H9 (cell line): ENCODE data around the gene SLC12A5. TPM values are rescaled to one million over a fixed set of nuclear protein-coding genes. Genes with fewer than 3 reads are reported as not detected.

Source experiments
- DNase-seq: peaks from one replicate; pipeline ENCODE4 v3.0.0-alpha.2; 2017
- H2AFZ ChIP-seq: one replicate; pipeline ENCODE4 v1.6.1; 2013; ENCODE audit warnings: mild to moderate bottlenecking, low read length, control low read depth, moderate library complexity
- H2AK5ac ChIP-seq: 2 replicates; pipeline ENCODE4 v1.6.1; 2013; ENCODE audit warnings: low read length, control low read depth, mixed read lengths; ENCODE audit not compliant: insufficient read length
- H2BK120ac ChIP-seq: one replicate; pipeline ENCODE4 v1.6.1; 2013; ENCODE audit warnings: low read depth, mild to moderate bottlenecking, low read length, control low read depth, inconsistent platforms; ENCODE audit not compliant: poor library complexity, severe bottlenecking
- H2BK12ac ChIP-seq: 2 replicates; pipeline ENCODE4 v1.6.1; 2013; ENCODE audit warnings: low read length, control low read depth, mixed read lengths, low read depth; ENCODE audit not compliant: insufficient read length
- H2BK15ac ChIP-seq: 2 replicates; pipeline ENCODE4 v1.6.1; 2013; ENCODE audit warnings: low read depth, low read length, control low read depth
- H2BK20ac ChIP-seq: one replicate; pipeline ENCODE4 v1.6.1; 2013; ENCODE audit warnings: low read depth, mild to moderate bottlenecking, low read length, control low read depth, inconsistent platforms; ENCODE audit not compliant: poor library complexity, severe bottlenecking
- H2BK5ac ChIP-seq: 2 replicates; pipeline ENCODE4 v1.6.1; 2013; ENCODE audit warnings: low read length, control low read depth, mixed read lengths; ENCODE audit not compliant: insufficient read length
- H3K14ac ChIP-seq: 2 replicates; pipeline ENCODE4 v1.6.1; 2013; ENCODE audit warnings: low read length, control low read depth; ENCODE audit not compliant: insufficient read depth
- H3K18ac ChIP-seq: 2 replicates; pipeline ENCODE4 v1.6.1; 2013; ENCODE audit warnings: low read depth, mild to moderate bottlenecking, mixed read lengths, low read length, control low read depth; ENCODE audit not compliant: insufficient read length
- H3K23ac ChIP-seq: 2 replicates; pipeline ENCODE4 v1.6.1; 2013; ENCODE audit warnings: low read length, control low read depth, mixed read lengths, low read depth; ENCODE audit not compliant: insufficient read length
- H3K23me2 ChIP-seq: 2 replicates; pipeline ENCODE4 v1.6.1; 2013; ENCODE audit warnings: low read depth, mild to moderate bottlenecking, mixed read lengths, low read length, control low read depth; ENCODE audit not compliant: insufficient read length, poor library complexity, severe bottlenecking
- H3K27ac ChIP-seq: 2 replicates; pipeline ENCODE4 v1.5.1; 2013; ENCODE audit warnings: low read length, control low read depth, mixed read lengths, low read depth; ENCODE audit not compliant: insufficient read length
- H3K27me3 ChIP-seq: 2 replicates; pipeline ENCODE4 v1.6.1; 2013; ENCODE audit warnings: low read length, control low read depth, inconsistent platforms; ENCODE audit not compliant: insufficient read depth
- H3K4ac ChIP-seq: 2 replicates; pipeline ENCODE4 v1.6.1; 2013; ENCODE audit warnings: low read depth, mild to moderate bottlenecking, control low read depth, inconsistent platforms, low read length, moderate library complexity
- H3K4me1 ChIP-seq: 2 replicates; pipeline ENCODE4 v1.6.1; 2013; ENCODE audit warnings: low read length, control low read depth, inconsistent platforms; ENCODE audit not compliant: insufficient read depth
- H3K4me2 ChIP-seq: 2 replicates; pipeline ENCODE4 v1.6.1; 2013; ENCODE audit warnings: low read length, control low read depth, mixed read lengths; ENCODE audit not compliant: insufficient read length, insufficient read depth
- H3K56ac ChIP-seq: 2 replicates; pipeline ENCODE4 v1.6.1; 2013; ENCODE audit warnings: low read depth, mild to moderate bottlenecking, mixed read lengths, low read length, control low read depth; ENCODE audit not compliant: insufficient read length
- H3K79me1 ChIP-seq: 2 replicates; pipeline ENCODE4 v1.6.1; 2013; ENCODE audit warnings: low read depth, mild to moderate bottlenecking, moderate library complexity, low read length, control low read depth, inconsistent platforms; ENCODE audit not compliant: insufficient read depth, poor library complexity, severe bottlenecking
- H3K79me2 ChIP-seq: 2 replicates; pipeline ENCODE4 v1.6.1; 2013; ENCODE audit warnings: low read length, control low read depth, inconsistent platforms; ENCODE audit not compliant: insufficient read depth
- H3K9ac ChIP-seq: 2 replicates; pipeline ENCODE4 v1.6.1; 2013; ENCODE audit warnings: low read length, control low read depth, mixed read lengths; ENCODE audit not compliant: insufficient read length; ENCODE audit errors: extremely low read depth
- H3K9me3 ChIP-seq: one replicate; pipeline ENCODE4 v1.6.1; 2013; ENCODE audit warnings: low read depth, low read length, inconsistent platforms; ENCODE audit not compliant: control insufficient read depth
- H3T11ph ChIP-seq: one replicate; pipeline ENCODE4 v1.6.1; 2013; ENCODE audit warnings: mild to moderate bottlenecking, low read length, control low read depth, inconsistent platforms
- H4K20me1 ChIP-seq: one replicate; pipeline ENCODE4 v1.6.1; 2013; ENCODE audit not compliant: control insufficient read depth, insufficient read length, insufficient read depth
- H4K5ac ChIP-seq: 2 replicates; pipeline ENCODE4 v1.6.1; 2013; ENCODE audit warnings: low read depth, mild to moderate bottlenecking, mixed read lengths, low read length, control low read depth; ENCODE audit not compliant: insufficient read length
- H4K8ac ChIP-seq: replicated peaks from 2 replicates; pipeline ENCODE4 v1.6.1; 2013; ENCODE audit warnings: low read length, control low read depth, mixed read lengths, low read depth; ENCODE audit not compliant: insufficient read length
- H4K91ac ChIP-seq: 2 replicates; pipeline ENCODE4 v1.6.1; 2013; ENCODE audit warnings: low read depth, mild to moderate bottlenecking, moderate library complexity, mixed read lengths, low read length, control low read depth; ENCODE audit not compliant: insufficient read length
- H3K27ac Mint-ChIP-seq, 3 experiments: 2 replicates in 2 of 3; 3 replicates in 1 of 3; pipeline ENCODE4 v1.8.0; 2020 to 2021; ENCODE audit warnings: mixed read lengths in 3 of 3, mild to moderate bottlenecking in 1 of 3, moderate library complexity in 1 of 3
- H3K27me3 Mint-ChIP-seq: 2 replicates; pipeline ENCODE4 v1.8.0; 2021; ENCODE audit warnings: low read depth, mild to moderate bottlenecking, moderate library complexity, mixed read lengths
- H3K36me3 Mint-ChIP-seq, 3 experiments: 2 replicates in 2 of 3; 3 replicates in 1 of 3; pipeline ENCODE4 v1.8.0; 2020 to 2021; ENCODE audit warnings: low read depth in 3 of 3, mixed read lengths in 3 of 3; ENCODE audit not compliant: insufficient read depth in 1 of 3
- H3K4me1 Mint-ChIP-seq, 2 experiments: 2 replicates each; pipeline ENCODE4 v1.8.0; 2020; ENCODE audit warnings: mixed read lengths in 2 of 2
- H3K4me3 Mint-ChIP-seq, 2 experiments: 2 replicates in 1 of 2; 3 replicates in 1 of 2; pipeline ENCODE4 v1.8.0; 2020 to 2021; ENCODE audit warnings: mild to moderate bottlenecking in 2 of 2, mixed read lengths in 2 of 2, moderate library complexity in 1 of 2
- H3K9me3 Mint-ChIP-seq, 2 experiments: 2 replicates in 1 of 2; 3 replicates in 1 of 2; pipeline ENCODE4 v1.8.0; 2020; ENCODE audit warnings: mild to moderate bottlenecking in 2 of 2, mixed read lengths in 2 of 2, moderate library complexity in 1 of 2
- WGBS: extraction: QIAGEN DNeasy Blood & Tissue Kit; methylation state at CpG from one replicate; pipeline ENCODE4 v1.1.7; 2013; ENCODE audit warnings: missing lambda C conversion rate, low lambda C conversion rate, mixed read lengths; ENCODE audit not compliant: insufficient read length; ENCODE audit errors: extremely low coverage; 5-methylcytosine and 5-hydroxymethylcytosine counted together
- total RNA-seq: library from RNA; stranded (reverse); gene quantifications from 2 replicates; pipeline ENCODE4 v1.2.1, GENCODE V29; 2021
- TF ChIP-seq, protein P1 (sequence below): fragments of 200-600 bp; sonication (generic); conservative IDR thresholded peaks from 3 replicates; pipeline ENCODE4 v1.8.0; 2021; ENCODE audit warnings: antibody characterized with exemption, mild to moderate bottlenecking

The SLC12A5 gene
- total RNA-seq, 1 experiment from 2014 or later: 8.7 TPM

DNA sequence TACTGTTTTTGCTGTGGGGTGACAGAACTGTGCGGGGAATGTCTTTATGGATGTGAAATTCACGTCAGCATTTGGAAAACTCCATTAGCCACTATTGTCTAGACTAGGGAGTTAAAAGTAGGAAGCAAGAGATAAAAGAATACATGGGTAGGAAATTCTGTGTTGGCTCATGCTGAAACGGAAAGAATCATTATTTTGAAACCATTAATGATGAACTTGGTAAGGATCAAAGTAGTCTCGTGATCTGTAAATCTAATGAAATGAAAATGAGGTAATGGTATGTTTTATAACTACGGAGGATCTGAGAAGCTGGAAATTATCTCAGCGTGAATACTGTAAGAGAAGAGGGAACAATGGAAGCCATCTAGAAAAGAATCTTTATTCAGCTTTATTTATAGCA, 78.0 kb downstream of the SLC12A5 start:
- Histone ChIP-seq H3T11ph (no peak overlapping the region), H4K8ac (no peak overlapping the region), H3K56ac (no peak overlapping the region), H4K20me1 (no peaks in the 10 kb centered on the region), H2BK120ac (no peak overlapping the region), H3K4me2 (no peak overlapping the region), H3K27me3 (peaks cover 2% of the 10 kb centered on the region; the same call in 1 of the 2 replicates), H3K4ac (no peak overlapping the region), H3K14ac (no peak overlapping the region), H2BK12ac (no peak overlapping the region), H3K79me2 (no peaks in the 10 kb centered on the region), H3K18ac (no peak overlapping the region), H4K5ac (no peak overlapping the region), H2AK5ac (no peak overlapping the region), H2AFZ (no peak overlapping the region), H3K9me3 (no peaks in the 10 kb centered on the region), H2BK20ac (no peak overlapping the region), H3K9ac (no peak overlapping the region), H3K27ac (no peak overlapping the region), H3K79me1 (no peaks in the 10 kb centered on the region), H3K4me1 (no peaks in the 10 kb centered on the region), H3K23me2 (no peaks in the 10 kb centered on the region), H4K91ac (no peak overlapping the region), H2BK15ac (no peak overlapping the region), H2BK5ac (no peak overlapping the region), H3K23ac (no peak overlapping the region)
- TF ChIP-seq, protein P1, sequence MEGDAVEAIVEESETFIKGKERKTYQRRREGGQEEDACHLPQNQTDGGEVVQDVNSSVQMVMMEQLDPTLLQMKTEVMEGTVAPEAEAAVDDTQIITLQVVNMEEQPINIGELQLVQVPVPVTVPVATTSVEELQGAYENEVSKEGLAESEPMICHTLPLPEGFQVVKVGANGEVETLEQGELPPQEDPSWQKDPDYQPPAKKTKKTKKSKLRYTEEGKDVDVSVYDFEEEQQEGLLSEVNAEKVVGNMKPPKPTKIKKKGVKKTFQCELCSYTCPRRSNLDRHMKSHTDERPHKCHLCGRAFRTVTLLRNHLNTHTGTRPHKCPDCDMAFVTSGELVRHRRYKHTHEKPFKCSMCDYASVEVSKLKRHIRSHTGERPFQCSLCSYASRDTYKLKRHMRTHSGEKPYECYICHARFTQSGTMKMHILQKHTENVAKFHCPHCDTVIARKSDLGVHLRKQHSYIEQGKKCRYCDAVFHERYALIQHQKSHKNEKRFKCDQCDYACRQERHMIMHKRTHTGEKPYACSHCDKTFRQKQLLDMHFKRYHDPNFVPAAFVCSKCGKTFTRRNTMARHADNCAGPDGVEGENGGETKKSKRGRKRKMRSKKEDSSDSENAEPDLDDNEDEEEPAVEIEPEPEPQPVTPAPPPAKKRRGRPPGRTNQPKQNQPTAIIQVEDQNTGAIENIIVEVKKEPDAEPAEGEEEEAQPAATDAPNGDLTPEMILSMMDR: no peak
- no peaks in the 10 kb centered on the region for H3K36me3 Mint-ChIP-seq
- no peak overlapping the region for H3K4me3 Mint-ChIP-seq
- H3K9me3 Mint-ChIP-seq: peaks cover 3 to 10% of the 10 kb centered on the region in 2 experiments; a peak in 4 of 5 replicates
- no CpG with 5 or more reads among the region's 6 CpGs for WGBS
- no peak overlapping the region for H3K27ac Mint-ChIP-seq
- H3K27me3 Mint-ChIP-seq: peaks cover 50% of the 10 kb centered on the region
- H3K4me1 Mint-ChIP-seq: peaks cover 0 to 5% of the 10 kb centered on the region in 2 experiments; a peak in 1 of 4 replicates
- no peak for DNase-seq
